Globus pallidus (tissue), 1 donor: ENCODE results near the gene PTCH2.
A peak's percentile ranks its signal among the peaks of the same experiment; 100 is the strongest.
"Not testable (repeated sequence)": the region's sequence is repeated elsewhere in the genome, so short reads cannot be mapped to it uniquely, and the experiment has no call there.

ENCODE experiments used
- DNase-seq: peaks from one replicate; pipeline ENCODE4 v3.0.0-alpha.2; 2015; ENCODE audit warnings: low spot score

PTCH2 gene

GRCh38 chr1:44819608-44820327, 23.3 kb downstream of the PTCH2 start:
- peak; percentile 78 for DNase-seq

GRCh38 chr1:44819196-44819607, 23.9 kb downstream of the PTCH2 start:
- no peak for DNase-seq

GRCh38 chr1:44817771-44818495, 25.1 kb downstream of the PTCH2 start:
- DNase-seq, result no peak

- DNase-seq, result no peak
Observed at GRCh38 chr1:44817307-44817706, 25.7 kb downstream of the PTCH2 start.

GRCh38 chr1:44815926-44816325, 27.1 kb downstream of the PTCH2 start:
- not testable (repeated sequence) for DNase-seq

GRCh38 chr1:44812822-44813543, 30.1 kb downstream of the PTCH2 start:
- no peak for DNase-seq

GRCh38 chr1:44811234-44811633, 31.8 kb downstream of the PTCH2 start:
- DNase-seq, result no peak

GRCh38 chr1:44810762-44811105, 32.3 kb downstream of the PTCH2 start:
- DNase-seq, result not testable (repeated sequence)

GRCh38 chr1:44810101-44810761, 32.8 kb downstream of the PTCH2 start:
- DNase-seq, result no peak

GRCh38 chr1:44808938-44809917, 33.8 kb downstream of the PTCH2 start:
- no peak for DNase-seq

- DNase-seq, result peak; percentile 82
Observed at GRCh38 chr1:44808063-44808937, 34.8 kb downstream of the PTCH2 start, which contains the start of gene BTBD19. Gene BTBD19, plus strand, starts transcription at chr1:44808523. Its CDS starts 298 bp downstream, at chr1:44808821.

GRCh38 chr1:44807364-44808062, 35.5 kb downstream of the PTCH2 start:
- peak; percentile 83 for DNase-seq

- DNase-seq, result no peak
Observed at GRCh38 chr1:44806704-44807363, 36.2 kb downstream of the PTCH2 start, which contains the start of gene DYNLT4. Gene DYNLT4, minus strand, starts transcription at chr1:44807351. Its CDS starts 683 bp downstream, at chr1:44806668.

GRCh38 chr1:44806025-44806703, 36.9 kb downstream of the PTCH2 start:
- no peak for DNase-seq

- DNase-seq, result no peak
Observed at GRCh38 chr1:44805311-44806024, 37.6 kb downstream of the PTCH2 start.

GRCh38 chr1:44803312-44804095, 39.5 kb downstream of the PTCH2 start:
- no peak for DNase-seq

- DNase-seq, result no peak
Observed at GRCh38 chr1:44803062-44803311, 40.1 kb downstream of the PTCH2 start.
